GM19455 (cell line): ENCODE data around the gene RAG1.

ENCODE experiments used
- ATAC-seq: cut with Tn5 transposase; IDR thresholded peaks from one replicate; pipeline ENCODE4 v1.9.1; 2021; ENCODE audit not compliant: unreplicated experiment

Gene RAG1

GRCh38 chr11:36627006-36627405, 59.2 kb downstream of the RAG1 start:
- no peak for ATAC-seq

GRCh38 chr11:36627471-36627870, 59.7 kb downstream of the RAG1 start:
- no peak for ATAC-seq

GRCh38 chr11:36628141-36628540, 60.3 kb downstream of the RAG1 start:
- no peak for ATAC-seq

- ATAC-seq = no peak
Observed at GRCh38 chr11:36628765-36629244, 61.0 kb downstream of the RAG1 start.
